Body of pancreas (tissue), 4 donors: ENCODE data around the gene CNPY1. TPM values are rescaled to one million over a fixed set of nuclear protein-coding genes. Genes with fewer than 3 reads are reported as not detected.
"Not testable (repeated sequence)": the region's sequence is repeated elsewhere in the genome, so short reads cannot be mapped to it uniquely, and the experiment has no call there.

Experiments
- ATAC-seq: fragments of 150-250 bp; one replicate; pipeline ENCODE4 v1.9.1; 2016
- DNase-seq, 4 donors: peaks; one replicate each; pipeline ENCODE4 v3.0.0-alpha.2; 2019
- H3K27ac ChIP-seq, 4 donors: fragments of 200-600 bp; sonication (generic); 1 replicate in 3 of 4; 2 replicates in 1 of 4; pipeline versions ENCODE4 v1.5.1 to v1.6.1; 2016 to 2019; ENCODE audit warnings: mild to moderate bottlenecking in 1 of 4, mixed read lengths in 1 of 4, moderate library complexity in 1 of 4
- H3K27me3 ChIP-seq, 2 donors: fragments of 200-600 bp; sonication (generic); one replicate each; pipeline ENCODE4 v1.6.0; 2016; ENCODE audit warnings: mild to moderate bottlenecking in 1 of 2
- H3K36me3 ChIP-seq, 2 donors: fragments of 200-600 bp; sonication (generic); replicated peaks in 1 of 2; 2 replicates each; pipeline ENCODE4 v1.5.1; 2016; ENCODE audit warnings: low read depth in 2 of 2; ENCODE audit not compliant: insufficient read depth in 1 of 2
- H3K4me1 ChIP-seq: fragments of 200-600 bp; sonication (generic); one replicate; pipeline ENCODE4 v1.6.0; 2016
- H3K4me3 ChIP-seq, 2 donors: fragments of 200-600 bp; sonication (generic); 1 replicate in 1 of 2; 2 replicates in 1 of 2; pipeline ENCODE4 v1.5.1; 2016 to 2019
- H3K9me3 ChIP-seq, 3 donors: fragments of 200-600 bp; sonication (generic); 1 replicate in 2 of 3; 2 replicates in 1 of 3; pipeline ENCODE4 v1.5.1; 2016
- CTCF ChIP-seq, 7 experiments: fragments of 450-650 bp in 4 of 7; fragments of 200-600 bp in 3 of 7; sonication (generic) in 3 of 7; IDR thresholded peaks; one replicate each; pipeline ENCODE4 v1.5.1; 2016 to 2019; ENCODE audit warnings: antibody characterized with exemption in 7 of 7
- POLR2A ChIP-seq, 3 donors: fragments of 450-650 bp; IDR thresholded peaks; one replicate each; pipeline ENCODE4 v1.6.1; 2016; ENCODE audit warnings: antibody characterized with exemption in 3 of 3, mild to moderate bottlenecking in 2 of 3
- WGBS, 2 donors: methylation state at CpG; one replicate each; pipeline ENCODE4 v1.1.5; 2017; 5-methylcytosine and 5-hydroxymethylcytosine counted together
- intact Hi-C: fragments of 100-400 bp; cut with DNase I; formaldehyde crosslinking; loops from one replicate; pipeline ENCODE4 v1.15.1; 2023
- total RNA-seq, 2 donors: library from RNA; depleted of rRNA; stranded (reverse); fragments of >200 nt; gene quantifications; one replicate each; pipeline ENCODE4 v1.1.0, GENCODE V29; 2016

The CNPY1 gene
- total RNA-seq, 2 donors from 2014 or later = not detected

DNA sequence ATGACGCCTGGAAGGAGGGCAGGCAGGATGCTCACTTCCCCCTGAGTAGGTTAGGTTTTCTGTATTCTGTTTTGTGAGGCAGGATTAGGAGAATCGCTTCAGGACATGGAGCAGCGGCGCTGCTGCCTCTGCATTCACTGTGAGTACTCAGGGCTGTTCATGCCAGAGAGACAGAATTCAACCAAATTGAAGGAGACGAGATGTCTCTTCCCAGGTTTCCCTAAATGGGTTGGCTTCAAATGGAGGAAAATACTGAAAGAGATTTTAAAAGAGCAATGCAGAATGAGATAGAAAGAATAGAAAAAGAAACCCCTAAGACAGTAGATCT is 21.9 kb upstream of the CNPY1 start:
- Histone ChIP-seq H3K4me1 (peaks cover 6% of the 10 kb centered on the region), H3K27ac (no peak overlapping the region), H3K4me3 (no peak overlapping the region), H3K9me3 (no peaks in the 10 kb centered on the region), H3K27me3 (no peaks in the 10 kb centered on the region), H3K36me3 (no peaks in the 10 kb centered on the region)
- WGBS, 2 donors = 84 to 94% methylated on average over 5 of the region's 5 CpGs
- intact Hi-C loops = no loop called here
- no peak for TF ChIP-seq POLR2A (IDR thresholded peaks at IDR 0.05)
- TF ChIP-seq CTCF (IDR thresholded peaks at IDR 0.05) = no peak
- ATAC-seq = no peak
- no peak for DNase-seq

DNA sequence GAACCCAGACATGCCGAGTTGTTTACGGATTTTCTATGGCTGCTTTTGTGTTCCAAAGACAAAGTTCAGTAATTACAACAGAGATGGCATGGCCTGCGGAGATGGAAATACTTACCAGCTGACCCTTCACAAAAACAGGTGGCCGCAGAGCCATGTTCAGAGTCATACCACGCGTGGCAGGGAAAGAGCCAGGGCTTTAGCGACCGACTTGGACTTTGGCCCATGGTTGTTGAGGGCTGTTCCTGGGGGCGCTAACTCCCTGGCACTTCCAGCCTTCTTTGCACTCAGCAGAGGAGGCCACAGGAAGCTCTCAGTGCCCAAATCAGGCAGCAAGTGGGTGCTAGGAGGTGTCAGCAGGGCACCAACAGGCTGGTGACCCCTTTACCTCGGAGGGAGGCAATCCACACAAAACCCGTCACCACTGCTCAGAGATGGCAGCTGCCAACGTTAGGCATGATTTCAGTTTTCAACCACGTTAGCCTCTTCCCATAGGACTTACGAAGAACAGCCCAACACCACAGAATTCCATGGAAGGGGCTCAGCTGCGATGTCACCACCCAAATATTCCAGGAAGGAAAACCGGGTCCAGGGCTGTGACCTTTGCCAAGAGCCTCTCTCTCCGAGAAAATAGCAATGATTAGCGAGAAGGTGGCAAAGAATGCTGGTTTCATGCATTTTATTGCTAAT is 21.4 kb upstream of the CNPY1 start:
- no peak for TF ChIP-seq POLR2A (IDR thresholded peaks at IDR 0.05)
- no peak for TF ChIP-seq CTCF (IDR thresholded peaks at IDR 0.05)

DNA sequence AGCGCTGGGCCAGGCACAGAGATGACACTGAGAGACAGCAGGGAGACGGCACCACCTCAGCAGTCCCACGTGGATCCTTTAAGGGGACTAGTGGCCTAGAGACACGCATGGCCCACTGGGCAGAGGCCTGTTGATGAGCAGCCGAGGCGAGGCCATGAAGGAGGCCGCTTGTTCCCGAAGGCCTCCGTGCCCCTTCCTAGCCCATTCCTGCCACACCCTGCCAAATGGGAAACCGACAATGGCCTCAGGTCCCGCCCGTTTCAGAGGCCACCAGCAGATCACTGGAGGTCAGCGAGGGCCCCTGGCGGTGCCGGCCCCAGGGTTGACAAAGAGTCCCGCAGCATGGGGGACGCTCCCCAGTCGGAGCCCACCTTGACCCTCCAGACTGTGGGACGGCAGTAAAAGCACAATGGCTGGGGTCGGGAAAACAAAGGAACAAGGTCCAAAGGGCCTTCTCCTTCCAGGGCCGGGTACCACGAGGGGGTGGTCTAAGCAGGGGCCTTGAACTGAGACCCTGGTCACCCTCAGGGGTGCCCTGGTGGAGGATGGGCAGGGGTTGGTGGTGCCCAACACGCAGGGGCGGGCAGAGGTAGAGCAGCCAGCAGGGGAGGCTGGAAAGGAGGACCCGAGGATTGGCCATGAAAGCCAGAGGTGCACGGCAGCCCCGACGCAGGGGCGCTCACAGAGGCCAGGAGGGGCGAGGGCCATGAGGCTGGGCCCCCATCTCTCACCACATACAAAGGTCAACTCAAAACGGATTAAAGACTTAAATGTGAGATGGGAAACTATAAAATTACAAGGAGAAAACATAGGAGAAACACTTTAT is 19.9 kb upstream of the CNPY1 start:
- H3K9me3 ChIP-seq = no peaks in the 10 kb centered on the region
- WGBS, 2 donors = 91 to 98% methylated on average over 18 to 31 of the region's 31 CpGs
- TF ChIP-seq POLR2A (IDR thresholded peaks at IDR 0.05) = no peak
- TF ChIP-seq CTCF (IDR thresholded peaks at IDR 0.05) = no peak
- no peaks in the 10 kb centered on the region for H3K36me3 ChIP-seq
- intact Hi-C loops = no loop called here
- H3K27me3 ChIP-seq = no peaks in the 10 kb centered on the region
- peaks cover 6% of the 10 kb centered on the region for H3K4me1 ChIP-seq
- H3K4me3 ChIP-seq = no peak overlapping the region
- H3K27ac ChIP-seq = no peak overlapping the region
- ATAC-seq (no peak), DNase-seq (no peak)

More for the DNA sequence above, 21.4 kb upstream of the CNPY1 start:
- intact Hi-C loops = no loop called here
- Histone ChIP-seq H3K9me3 (no peaks in the 10 kb centered on the region), H3K4me1 (peaks cover 6% of the 10 kb centered on the region), H3K27ac (no peak overlapping the region), H3K4me3 (no peak overlapping the region), H3K27me3 (no peaks in the 10 kb centered on the region), H3K36me3 (no peaks in the 10 kb centered on the region)
- 83 to 85% methylated on average over 16 to 18 of the region's 18 CpGs for WGBS, 2 donors
- DNase-seq (no peak), ATAC-seq (no peak)

GRCh38 chr7:155565596-155565995 is 19.2 kb upstream of the CNPY1 start:
- no peak for DNase-seq
- intact Hi-C loops = no loop called here

DNA sequence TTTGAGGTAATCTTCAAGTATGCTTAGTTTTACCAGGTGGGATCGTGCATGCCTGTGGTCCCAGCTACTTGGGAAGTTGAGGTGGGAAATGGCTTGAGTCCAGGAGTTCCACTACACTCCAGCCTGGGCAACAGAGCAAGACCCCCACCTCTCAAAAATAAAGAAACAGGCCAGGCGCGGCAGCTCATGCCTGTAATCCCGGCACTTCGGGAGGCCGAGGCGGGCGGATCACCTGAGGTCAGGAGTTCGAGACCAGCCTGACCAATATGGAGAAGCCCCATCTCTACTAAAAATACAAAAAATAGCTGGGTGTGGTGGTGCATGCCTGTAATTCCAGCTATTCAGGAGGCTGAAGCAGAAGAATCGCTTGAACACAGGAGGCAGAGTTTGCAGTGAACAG is 16.6 kb upstream of the CNPY1 start:
- 92 to 98% methylated on average over 10 of the region's 10 CpGs for WGBS, 2 donors
- H3K27ac ChIP-seq, intact Hi-C loops, ATAC-seq, H3K27me3 ChIP-seq, DNase-seq, H3K4me3 ChIP-seq, H3K4me1 ChIP-seq, H3K36me3 ChIP-seq, H3K9me3 ChIP-seq: not testable (repeated sequence)

More at GRCh38 chr7:155565596-155565995, 19.2 kb upstream of the CNPY1 start:
- Histone ChIP-seq H3K27me3 (no peaks in the 10 kb centered on the region), H3K4me1 (peaks cover 6% of the 10 kb centered on the region), H3K27ac (no peak overlapping the region), H3K9me3 (no peaks in the 10 kb centered on the region), H3K4me3 (no peak overlapping the region), H3K36me3 (no peaks in the 10 kb centered on the region)
- TF ChIP-seq CTCF (IDR thresholded peaks at IDR 0.05) (no peak), POLR2A (IDR thresholded peaks at IDR 0.05) (no peak)
- 87 to 88% methylated on average over 7 to 10 of the region's 10 CpGs for WGBS, 2 donors
- no peak for ATAC-seq
